T-helper 2 cell (primary cell): ENCODE measurements around the gene C2orf72.
A peak's percentile ranks its signal among the peaks of the same experiment; 100 is the strongest.
"Not testable (repeated sequence)": the region's sequence is repeated elsewhere in the genome, so short reads cannot be mapped to it uniquely, and the experiment has no call there.

Experiments
- DNase-seq, 5 experiments: peaks; one replicate each; pipeline versions ENCODE4 v3.0.0 to v3.0.0-alpha.2; 2012 to 2022

C2orf72 gene

GRCh38 chr2:231015478-231015877 is 21.8 kb upstream of the C2orf72 start:
- DNase-seq = no peak

GRCh38 chr2:231015926-231016325 is 21.4 kb upstream of the C2orf72 start:
- no peak for DNase-seq

- no peak for DNase-seq
These were observed 20.6 kb upstream of the C2orf72 start for GRCh38 chr2:231016566-231017230.

GRCh38 chr2:231017231-231017598 is 20.1 kb upstream of the C2orf72 start:
- DNase-seq = peak in 1 of 5 experiments; percentile 12

- DNase-seq = no peak
These were observed 19.1 kb upstream of the C2orf72 start for GRCh38 chr2:231018184-231018583.

- DNase-seq = not testable (repeated sequence)
These were observed 12.3 kb upstream of the C2orf72 start for GRCh38 chr2:231025059-231025458.

GRCh38 chr2:231028889-231029288 is 8.4 kb upstream of the C2orf72 start:
- no peak for DNase-seq

- DNase-seq = no peak
These were observed 7.8 kb upstream of the C2orf72 start for GRCh38 chr2:231029563-231029962.

GRCh38 chr2:231030725-231031124 is 6.6 kb upstream of the C2orf72 start:
- no peak for DNase-seq

- no peak for DNase-seq
These were observed 4.7 kb upstream of the C2orf72 start for GRCh38 chr2:231032575-231033140.

GRCh38 chr2:231033147-231034132 is 3.9 kb upstream of the C2orf72 start:
- no peak for DNase-seq

GRCh38 chr2:231034291-231034882 is 2.9 kb upstream of the C2orf72 start:
- no peak for DNase-seq

GRCh38 chr2:231036131-231036530 is 1.2 kb upstream of the C2orf72 start:
- DNase-seq = no peak

- no peak for DNase-seq
These were observed 681 bp upstream of the C2orf72 start for GRCh38 chr2:231036578-231037106.

- peak in 1 of 5 experiments; percentile 22 for DNase-seq
These were observed 584 bp downstream of the C2orf72 start for GRCh38 chr2:231037731-231038482.

GRCh38 chr2:231038483-231039293 is 1.4 kb downstream of the C2orf72 start:
- DNase-seq = no peak

GRCh38 chr2:231039294-231039664 is 2.0 kb downstream of the C2orf72 start:
- no peak for DNase-seq

- no peak for DNase-seq
These were observed 2.6 kb downstream of the C2orf72 start for GRCh38 chr2:231039821-231040364.

GRCh38 chr2:231041061-231041689 is 3.9 kb downstream of the C2orf72 start:
- no peak for DNase-seq

- DNase-seq = no peak
These were observed 6.5 kb downstream of the C2orf72 start for GRCh38 chr2:231043796-231044195.

- DNase-seq = no peak
These were observed 9.6 kb downstream of the C2orf72 start for GRCh38 chr2:231046916-231047273.
